Esophagus muscularis mucosa (tissue), 4 donors: ENCODE data around the gene EXOSC10. TPM values are rescaled to one million over a fixed set of nuclear protein-coding genes. Genes with fewer than 3 reads are reported as not detected.
A peak's percentile ranks its signal among the peaks of the same experiment; 100 is the strongest.
"Not testable (repeated sequence)": the region's sequence is repeated elsewhere in the genome, so short reads cannot be mapped to it uniquely, and the experiment has no call there.

ENCODE experiments used
- DNase-seq: peaks from one replicate; pipeline ENCODE4 v3.0.0-alpha.2; 2017; ENCODE audit errors: extremely low spot score
- H3K27ac ChIP-seq, 4 donors: fragments of 200-600 bp; sonication (generic); replicated peaks in 1 of 4; 1 replicate in 3 of 4; 2 replicates in 1 of 4; pipeline ENCODE4 v1.5.1; 2016 to 2019; ENCODE audit warnings: mild to moderate bottlenecking in 1 of 4
- H3K27me3 ChIP-seq, 4 donors: fragments of 200-600 bp; sonication (generic); one replicate each; pipeline versions ENCODE4 v1.5.1 to v1.6.0; 2016 to 2019
- H3K36me3 ChIP-seq, 4 donors: fragments of 200-600 bp; sonication (generic); one replicate each; pipeline ENCODE4 v1.5.1; 2016 to 2019
- H3K4me1 ChIP-seq, 4 donors: fragments of 200-600 bp; sonication (generic); one replicate each; pipeline ENCODE4 v1.5.1; 2016 to 2019
- H3K4me3 ChIP-seq, 4 donors: fragments of 200-600 bp; sonication (generic); 1 replicate in 2 of 4; 2 replicates in 2 of 4; pipeline ENCODE4 v1.5.1; 2016 to 2019; ENCODE audit warnings: mild to moderate bottlenecking in 4 of 4, moderate library complexity in 1 of 4
- H3K9me3 ChIP-seq, 4 donors: fragments of 200-600 bp; sonication (generic); 1 replicate in 3 of 4; 2 replicates in 1 of 4; pipeline ENCODE4 v1.5.1; 2016 to 2019
- CTCF ChIP-seq, 3 experiments: fragments of 200-600 bp in 2 of 3; fragments of 450-650 bp in 1 of 3; sonication (generic) in 2 of 3; IDR thresholded peaks; one replicate each; pipeline ENCODE4 v1.5.1; 2017 to 2019; ENCODE audit warnings: antibody characterized with exemption in 3 of 3, mild to moderate bottlenecking in 2 of 3, moderate library complexity in 1 of 3
- EP300 ChIP-seq: sonication (generic); formaldehyde crosslinking; IDR thresholded peaks from one replicate; pipeline ENCODE4 v1.6.1; 2017; ENCODE audit warnings: antibody characterized with exemption
- POLR2A ChIP-seq: fragments of 450-650 bp; IDR thresholded peaks from one replicate; pipeline ENCODE4 v1.6.1; 2017; ENCODE audit warnings: antibody characterized with exemption, moderate library complexity, mild to moderate bottlenecking, low read depth
- POLR2AphosphoS5 ChIP-seq, 2 donors: sonication (generic); formaldehyde crosslinking; IDR thresholded peaks; one replicate each; pipeline ENCODE4 v1.6.1; 2017; ENCODE audit warnings: antibody characterized with exemption in 2 of 2
- WGBS: methylation state at CpG from one replicate; pipeline ENCODE4 v1.1.5; 2018; 5-methylcytosine and 5-hydroxymethylcytosine counted together
- intact Hi-C: fragments of 100-400 bp; cut with DNase I; formaldehyde crosslinking; loops from one replicate; pipeline ENCODE4 v1.15.1; 2023
- total RNA-seq, 4 donors: library from RNA; depleted of rRNA; stranded (reverse); fragments of >200 nt; gene quantifications; one replicate each; pipeline versions ENCODE4 v1.1.0 to v1.2.1, GENCODE V29; 2016

EXOSC10 gene
- total RNA-seq, 4 donors from 2014 or later: 33.2 to 49.4 (median 36.3) TPM

- Histone ChIP-seq H3K36me3 (peaks cover 6 to 44% (median 36%) of the 10 kb centered on the region in 4 donors), H3K27ac (no peak overlapping the region), H3K27me3 (peaks cover 0 to 21% (median 0%) of the 10 kb centered on the region in 4 donors), H3K4me3 (no peak overlapping the region), H3K4me1 (peaks cover 0 to 10% (median 4%) of the 10 kb centered on the region in 4 donors), H3K9me3 (no peaks in the 10 kb centered on the region)
- DNase-seq: no peak
- intact Hi-C loops: no loop called here
- peak in 1 of 2 donors; percentile 17 for TF ChIP-seq POLR2AphosphoS5 (IDR thresholded peaks at IDR 0.05)
- no peak for TF ChIP-seq EP300
- WGBS: 15% methylated on average over 12 of the region's 29 CpGs
Measured at GRCh38 chr1:11052839-11053757, 46.6 kb downstream of the EXOSC10 start.

GRCh38 chr1:11051781-11052511 is 47.7 kb downstream of the EXOSC10 start:
- no peak overlapping the region for H3K4me3 ChIP-seq
- H3K9me3 ChIP-seq: no peaks in the 10 kb centered on the region
- H3K36me3 ChIP-seq: peaks cover 6 to 33% (median 27%) of the 10 kb centered on the region in 4 donors
- intact Hi-C loops: no loop called here
- H3K27me3 ChIP-seq: peaks cover 0 to 21% (median 0%) of the 10 kb centered on the region in 4 donors
- TF ChIP-seq EP300 (no peak), POLR2AphosphoS5 (IDR thresholded peaks at IDR 0.05) (no peak), CTCF (IDR thresholded peaks at IDR 0.05) (no peak), POLR2A (no peak)
- 60% methylated on average over 19 of the region's 19 CpGs for WGBS
- no peak for DNase-seq
- peaks cover 0 to 10% (median 4%) of the 10 kb centered on the region in 4 donors for H3K4me1 ChIP-seq
- no peak overlapping the region for H3K27ac ChIP-seq

GRCh38 chr1:11051121-11051520 is 48.5 kb downstream of the EXOSC10 start:
- Histone ChIP-seq H3K36me3 (peaks cover 6 to 25% (median 19%) of the 10 kb centered on the region in 4 donors), H3K27me3 (peaks cover 0 to 21% (median 0%) of the 10 kb centered on the region in 4 donors)
- 75% methylated on average over 10 of the region's 10 CpGs for WGBS
- H3K4me1 ChIP-seq, H3K27ac ChIP-seq, intact Hi-C loops, DNase-seq, H3K9me3 ChIP-seq, H3K4me3 ChIP-seq: not testable (repeated sequence)

- no peak within 1 kb of the TSS for H3K4me3 ChIP-seq
- no peak within 1 kb of the TSS for H3K27ac ChIP-seq
- DNase-seq: no peak
- TF ChIP-seq EP300: no peak
- no peak for TF ChIP-seq CTCF (IDR thresholded peaks at IDR 0.05)
- TF ChIP-seq POLR2A: no peak
- TF ChIP-seq POLR2AphosphoS5 (IDR thresholded peaks at IDR 0.05): no peak
- no peaks in the 10 kb centered on the region for H3K4me1 ChIP-seq
- H3K27me3 ChIP-seq: peaks cover 0 to 6% (median 0%) of the 10 kb centered on the region in 4 donors
- intact Hi-C loops: no loop called here
- WGBS: 93% methylated on average over 19 of the region's 28 CpGs
- H3K9me3 ChIP-seq: no peaks in the 10 kb centered on the region
- no peaks in the 10 kb centered on the region for H3K36me3 ChIP-seq
Measured at GRCh38 chr1:11046625-11047365, 52.9 kb downstream of the EXOSC10 start, which contains the start of gene MASP2. MASP2 (minus strand) TSS chr1:11047239; CDS start chr1:11047207, 32 bp downstream.

- intact Hi-C loops: no loop called here
- WGBS: 87% methylated on average over 7 of the region's 8 CpGs
- H3K4me3 ChIP-seq: no peak overlapping the region
- H3K36me3 ChIP-seq: no peaks in the 10 kb centered on the region
- H3K27ac ChIP-seq: no peak overlapping the region
- H3K9me3 ChIP-seq: no peaks in the 10 kb centered on the region
- H3K27me3 ChIP-seq: peaks cover 0 to 6% (median 0%) of the 10 kb centered on the region in 4 donors
- TF ChIP-seq POLR2A (no peak), EP300 (no peak)
- DNase-seq: no peak
- no peaks in the 10 kb centered on the region for H3K4me1 ChIP-seq
Measured at GRCh38 chr1:11046270-11046566, 53.5 kb downstream of the EXOSC10 start.
